Adrenal gland (tissue), 12 donors: ENCODE measurements around the gene PITRM1. TPM values are rescaled to one million over a fixed set of nuclear protein-coding genes. Genes with fewer than 3 reads are reported as not detected.

Source experiments
- DNase-seq, 7 donors: peaks; one replicate each; pipeline ENCODE4 v3.0.0-alpha.2; 2019 to 2020
- H3K27ac ChIP-seq, 5 donors: fragments of 200-600 bp; sonication (generic) in 4 of 5; 1 replicate in 3 of 5; 2 replicates in 2 of 5; pipeline versions ENCODE4 v1.5.1 to v1.8.0; 2016 to 2020; ENCODE audit warnings: mild to moderate bottlenecking in 1 of 5
- H3K27me3 ChIP-seq: fragments of 200-600 bp; 2 replicates; pipeline ENCODE4 v1.8.0; 2021
- H3K36me3 ChIP-seq, 2 donors: fragments of 200-600 bp; replicated peaks in 1 of 2; 1 replicate in 1 of 2; 2 replicates in 1 of 2; pipeline versions ENCODE4 v1.5.1 to v1.8.0; 2018 to 2022
- H3K4me1 ChIP-seq, 2 donors: fragments of 200-600 bp; replicated peaks in 1 of 2; 1 replicate in 1 of 2; 2 replicates in 1 of 2; pipeline versions ENCODE4 v1.5.1 to v1.8.0; 2018 to 2021
- H3K4me3 ChIP-seq, 4 donors: fragments of 200-600 bp; sonication (generic) in 3 of 4; one replicate each; pipeline ENCODE4 v1.5.1; 2016 to 2018
- H3K9me3 ChIP-seq, 3 donors: fragments of 200-600 bp; sonication (generic) in 1 of 3; replicated peaks in 1 of 3; 1 replicate in 2 of 3; 2 replicates in 1 of 3; pipeline versions ENCODE4 v1.5.1 to v1.8.0; 2016 to 2021
- CTCF ChIP-seq, 6 experiments: fragments of 450-650 bp in 4 of 6; fragments of 200-600 bp in 2 of 6; sonication (generic) in 1 of 6; IDR thresholded peaks; 1 replicate in 5 of 6; 2 replicates in 1 of 6; pipeline versions ENCODE4 v1.5.1 to v1.8.0; 2016 to 2021; ENCODE audit warnings: antibody characterized with exemption in 6 of 6, mild to moderate bottlenecking in 2 of 6, moderate library complexity in 1 of 6
- POLR2A ChIP-seq, 2 donors: fragments of 450-650 bp; IDR thresholded peaks; one replicate each; pipeline ENCODE4 v1.6.1; 2017; ENCODE audit warnings: antibody characterized with exemption in 2 of 2, mild to moderate bottlenecking in 2 of 2, moderate library complexity in 1 of 2
- WGBS, 4 donors: extraction: QIAGEN DNeasy Blood & Tissue Kit in 2 of 4; methylation state at CpG; one replicate each; pipeline versions ENCODE4 v1.1.5 to v1.1.7; 2013 to 2017; 5-methylcytosine and 5-hydroxymethylcytosine counted together
- intact Hi-C, 2 donors: fragments of 100-400 bp; cut with DNase I; formaldehyde crosslinking; loops; one replicate each; pipeline versions ENCODE4 v1.14.1 to v1.15.0; 2022 to 2023
- polyA plus RNA-seq, 3 donors: library from polyadenylated mRNA; stranded (reverse); fragments of 200-250 nt in 2 of 3; fragments of 350-450 nt in 1 of 3; fragmentation: Illumina TruSeq in 1 of 3; extraction: RNeasy Lipid Tissue Mini Kit (QIAGEN cat#74804) in 1 of 3; gene quantifications; one replicate each; pipeline ENCODE4 v1.2.3, GENCODE V29; 2013 to 2014
- total RNA-seq, 9 donors: library from RNA; depleted of rRNA in 4 of 9; stranded (reverse); fragments of >200 nt in 4 of 9; fragments of 120-200 nt in 1 of 9; fragmentation: NEBNext Ultra II Directional in 1 of 9; extraction: Animal tissue kit (Norgen Biotek cat#: 25700) in 1 of 9; gene quantifications; one replicate each; pipeline versions ENCODE4 v1.1.0 to v1.2.4, GENCODE V29; 2013 to 2023
- donor health status: healthy with polysubstance abuse.
- donor health status: Bipolar disorder and iron deficiency.
- donor health status: DM: yes; HTN: yes; CAD: no.
- donor health status: DM: no; HTN: no; CAD: no.
- donor health status: DM: no; HTN: no; CAD: no.
- donor health status: DM: yes; HTN: yes; CAD: no.

The PITRM1 gene
- total and polyA plus RNA-seq, 12 donors: 83.0 to 204 (median 102) TPM

DNA sequence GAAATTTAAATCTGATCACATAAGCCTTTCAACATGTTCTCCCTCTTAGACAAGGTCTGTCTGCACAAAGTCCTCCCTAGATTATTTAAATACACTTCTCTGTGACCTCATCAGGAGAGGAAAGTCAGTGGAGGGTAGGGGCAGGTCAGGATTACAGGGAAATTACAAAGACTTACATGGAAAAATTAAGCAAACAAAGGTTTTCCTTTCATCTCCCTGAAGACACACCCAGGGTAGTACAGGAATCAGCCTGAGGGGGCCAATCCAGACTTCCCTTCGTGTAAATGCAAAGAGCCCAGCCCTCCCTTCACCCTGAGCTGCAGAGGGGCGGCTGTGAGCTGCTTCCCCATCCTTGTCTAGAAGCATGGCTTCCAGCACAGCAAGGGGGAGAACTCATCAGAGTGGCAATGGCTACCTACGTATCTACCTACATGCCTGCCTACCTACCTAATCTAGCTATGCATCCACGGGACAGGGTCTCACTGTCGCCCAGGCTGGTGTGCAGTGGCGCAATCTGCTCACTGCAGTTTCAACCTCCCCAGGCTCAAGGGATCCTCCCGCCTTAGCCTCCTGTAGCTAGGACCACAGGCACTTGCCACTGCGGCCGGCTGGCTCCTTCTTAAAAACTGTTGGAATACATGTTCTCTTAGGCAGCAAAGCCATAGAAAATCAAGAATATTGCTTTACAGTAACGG lies 33.2 kb downstream of the PITRM1 start:
- H3K36me3 ChIP-seq: peaks cover 0 to 93% of the 10 kb centered on the region in 2 donors
- intact Hi-C loops: no loop called here
- no peaks in the 10 kb centered on the region for H3K27me3 ChIP-seq
- no peak for DNase-seq
- WGBS, 4 donors: 92 to 95% (median 93%) methylated on average over 10 of the region's 10 CpGs
- TF ChIP-seq POLR2A (IDR thresholded peaks at IDR 0.05) (no peak), CTCF (IDR thresholded peaks at IDR 0.05) (no peak)
- H3K9me3 ChIP-seq: no peaks in the 10 kb centered on the region
- H3K4me3 ChIP-seq: no peak overlapping the region
- H3K27ac ChIP-seq: no peak overlapping the region
- peaks cover 0 to 10% of the 10 kb centered on the region in 2 donors for H3K4me1 ChIP-seq

- peaks cover 0 to 10% of the 10 kb centered on the region in 2 donors for H3K4me1 ChIP-seq
- no peak overlapping the region for H3K27ac ChIP-seq
- intact Hi-C loops: no loop called here
- no peaks in the 10 kb centered on the region for H3K9me3 ChIP-seq
- no peaks in the 10 kb centered on the region for H3K27me3 ChIP-seq
- WGBS, 4 donors: 94 to 96% (median 94%) methylated on average over 22 to 41 of the region's 41 CpGs
- H3K4me3 ChIP-seq: no peak overlapping the region
- peaks cover 0 to 87% of the 10 kb centered on the region in 2 donors for H3K36me3 ChIP-seq
- no peak for DNase-seq
- TF ChIP-seq CTCF (IDR thresholded peaks at IDR 0.05): no peak
- no peak for TF ChIP-seq POLR2A (IDR thresholded peaks at IDR 0.05)
Measured at GRCh38 chr10:3137958-3138726, 34.4 kb downstream of the PITRM1 start.

DNA sequence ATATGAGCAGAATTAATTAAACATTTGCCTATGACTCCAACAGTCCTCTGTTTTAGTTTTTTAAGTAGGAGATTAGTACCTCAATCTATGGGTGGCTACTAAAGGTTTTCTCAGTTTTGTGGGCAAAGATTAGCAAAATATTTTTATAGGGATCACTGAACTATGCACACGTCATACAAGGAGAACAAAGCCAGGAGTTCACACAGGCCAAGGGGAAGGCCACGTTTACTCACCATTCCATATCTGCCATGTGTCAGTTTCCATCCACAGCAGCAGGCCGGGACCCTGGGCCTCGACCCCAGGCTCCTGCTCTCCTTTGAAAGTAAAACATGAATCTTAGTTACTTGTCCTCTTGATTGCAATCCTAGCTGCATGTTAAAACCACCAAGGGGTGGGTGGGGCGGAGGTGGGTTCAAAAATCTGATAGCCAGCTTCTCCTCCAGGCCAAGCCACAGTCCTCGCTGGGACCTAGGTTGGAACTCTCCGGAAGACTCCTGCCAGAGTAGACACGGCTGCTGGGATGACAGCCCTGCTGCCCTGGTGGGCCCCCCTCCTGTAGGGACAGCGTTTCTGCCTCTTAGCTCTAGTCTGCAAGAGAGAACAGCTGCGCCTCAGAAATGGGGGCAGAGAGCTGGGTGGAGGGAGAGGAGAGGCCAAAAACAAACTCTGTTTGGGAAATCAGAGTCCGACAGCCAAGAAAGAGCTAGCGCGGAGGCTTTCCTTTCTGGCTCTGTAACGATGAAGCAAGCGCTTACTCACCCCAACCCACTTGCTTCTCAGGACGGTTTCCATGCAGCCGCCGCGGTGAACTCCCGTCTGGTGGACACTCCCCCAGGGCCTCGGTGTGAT lies 35.6 kb downstream of the PITRM1 start:
- WGBS, 4 donors: 78 to 83% (median 80%) methylated on average over 21 of the region's 21 CpGs
- intact Hi-C loops: no loop called here
- no peaks in the 10 kb centered on the region for H3K9me3 ChIP-seq
- H3K36me3 ChIP-seq: peaks cover 0 to 75% of the 10 kb centered on the region in 2 donors
- no peaks in the 10 kb centered on the region for H3K27me3 ChIP-seq
- peak overlapping the region in 2 of 5 donors; percentile 17 to 48 for H3K27ac ChIP-seq
- peaks cover 0 to 10% of the 10 kb centered on the region in 2 donors for H3K4me1 ChIP-seq
- H3K4me3 ChIP-seq: no peak overlapping the region
- no peak for TF ChIP-seq CTCF (IDR thresholded peaks at IDR 0.05)
- TF ChIP-seq POLR2A (IDR thresholded peaks at IDR 0.05): no peak
- DNase-seq: no peak

DNA sequence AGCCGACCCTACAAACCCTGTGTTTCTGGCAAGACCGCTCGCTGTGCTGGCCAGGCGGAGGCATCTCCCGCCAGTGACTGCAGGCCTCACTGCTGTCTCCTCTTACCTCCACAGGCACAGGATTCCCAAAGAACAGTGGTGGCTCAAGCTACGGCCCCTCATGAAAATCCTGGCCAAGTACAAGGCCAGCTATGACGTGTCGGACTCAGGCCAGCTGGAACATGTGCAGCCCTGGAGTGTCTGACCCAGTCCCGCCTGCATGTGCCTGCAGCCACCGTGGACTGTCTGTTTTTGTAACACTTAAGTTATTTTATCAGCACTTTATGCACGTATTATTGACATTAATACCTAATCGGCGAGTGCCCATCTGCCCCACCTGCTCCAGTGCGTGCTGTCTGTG lies 36.2 kb downstream of the PITRM1 start:
- peaks cover 0 to 10% of the 10 kb centered on the region in 2 donors for H3K4me1 ChIP-seq
- peaks cover 0 to 69% of the 10 kb centered on the region in 2 donors for H3K36me3 ChIP-seq
- no peaks in the 10 kb centered on the region for H3K9me3 ChIP-seq
- no peak overlapping the region for H3K4me3 ChIP-seq
- WGBS, 4 donors: 46 to 65% (median 56%) methylated on average over 9 to 14 of the region's 14 CpGs
- no peaks in the 10 kb centered on the region for H3K27me3 ChIP-seq
- peak; percentile 52 to 79 (median 74) for DNase-seq
- TF ChIP-seq CTCF (IDR thresholded peaks at IDR 0.05): no peak
- TF ChIP-seq POLR2A (IDR thresholded peaks at IDR 0.05): no peak
- H3K27ac ChIP-seq: peak overlapping the region in 2 of 5 donors; percentile 17 to 48
- intact Hi-C loops: no loop called here
